Skin of body (tissue), 2 donors: ENCODE measurements around the gene FARP1. TPM values are rescaled to one million over a fixed set of nuclear protein-coding genes. Genes with fewer than 3 reads are reported as not detected.

Source experiments
- DNase-seq: peaks from one replicate; lab custom pipeline; 2025; lab: John Stamatoyannopoulos, UW
- total RNA-seq: library from RNA; depleted of rRNA; stranded (reverse); fragments of >200 nt; gene quantifications from one replicate; pipeline ENCODE4 v1.2.3, GENCODE V29; 2014

The FARP1 gene
- total RNA-seq, 1 donor from 2014 or later = 65.3 TPM

GRCh38 chr13:98476538-98476966 lies 333.7 kb downstream of the FARP1 start:
- peak; percentile 24 for DNase-seq

GRCh38 chr13:98478189-98479129 lies 335.6 kb downstream of the FARP1 start:
- no peak for DNase-seq

GRCh38 chr13:98479496-98480003 lies 336.7 kb downstream of the FARP1 start:
- no peak for DNase-seq

- peak; percentile 35 for DNase-seq
These were observed 338.3 kb downstream of the FARP1 start for GRCh38 chr13:98480915-98481877.

GRCh38 chr13:98482476-98483444 lies 339.9 kb downstream of the FARP1 start:
- DNase-seq = no peak

- peak; percentile 62 for DNase-seq
These were observed 340.9 kb downstream of the FARP1 start for GRCh38 chr13:98483601-98484288.

- peak; percentile 79 for DNase-seq
These were observed 341.7 kb downstream of the FARP1 start for GRCh38 chr13:98484289-98485219.

GRCh38 chr13:98485561-98485960 lies 342.7 kb downstream of the FARP1 start:
- no peak for DNase-seq

- DNase-seq = no peak
These were observed 343.5 kb downstream of the FARP1 start for GRCh38 chr13:98486412-98486811.

GRCh38 chr13:98487016-98487415 lies 344.1 kb downstream of the FARP1 start:
- DNase-seq = peak; percentile 41

GRCh38 chr13:98487522-98487921 lies 344.6 kb downstream of the FARP1 start:
- DNase-seq = no peak

GRCh38 chr13:98488736-98489135 lies 345.8 kb downstream of the FARP1 start:
- DNase-seq = no peak

GRCh38 chr13:98489446-98490194 lies 346.7 kb downstream of the FARP1 start:
- no peak for DNase-seq

GRCh38 chr13:98490195-98490836 lies 347.4 kb downstream of the FARP1 start:
- no peak for DNase-seq

- DNase-seq = no peak
These were observed 348.0 kb downstream of the FARP1 start for GRCh38 chr13:98490866-98491265.

GRCh38 chr13:98492335-98493041 lies 349.6 kb downstream of the FARP1 start:
- DNase-seq = no peak
